Measurements from ENCODE around the gene C20orf96. TPM values are rescaled to one million over a fixed set of nuclear protein-coding genes. Genes with fewer than 3 reads are reported as not detected.

Gene C20orf96
- total and polyA plus RNA-seq, 4 donors: 0.70 to 2.6 (median 1.7) TPM

DNA sequence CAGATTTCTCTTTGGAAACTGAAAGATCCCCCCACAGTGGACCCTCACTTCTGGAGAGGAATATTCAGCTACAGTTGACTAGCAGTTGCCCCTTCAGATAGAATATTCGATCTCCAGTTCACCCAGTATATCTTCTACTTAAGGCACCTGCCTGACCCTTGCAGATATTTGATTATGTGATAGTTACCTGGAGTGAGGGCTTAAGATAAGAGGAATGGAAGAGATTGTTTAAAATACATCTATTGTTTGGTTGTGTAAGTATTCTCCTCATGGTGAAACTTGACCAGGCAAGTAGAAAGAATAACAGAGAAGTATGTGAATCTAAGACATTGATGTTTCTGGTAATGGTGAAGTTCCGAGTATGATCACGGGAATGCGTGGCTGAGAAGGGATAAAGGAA is 5.3 kb upstream of the C20orf96 start:
- Histone ChIP-seq H3K9ac (ENCODE audit: low read depth in 1 of 2, low read length in 2 of 2) (no peak overlapping the region), H3K36me3 (ENCODE audit: control insufficient read depth in 4 of 4, insufficient read depth in 3 of 4, low read depth in 1 of 4, low read length in 3 of 4) (no peaks in the 10 kb centered on the region), H3K9me3 (ENCODE audit: control insufficient read depth in 4 of 4, low read length in 3 of 4) (no peaks in the 10 kb centered on the region), H3K27me3 (ENCODE audit: control insufficient read depth in 4 of 4, insufficient read depth in 4 of 4, low read length in 3 of 4) (no peaks in the 10 kb centered on the region), H3K4me3 (ENCODE audit: low read depth in 1 of 3, low read length in 3 of 3) (no peak overlapping the region), H3K27ac (ENCODE audit: low read depth in 1 of 2, low read length in 2 of 2) (no peak overlapping the region), H3K4me1 (ENCODE audit: control insufficient read depth in 4 of 4, insufficient read depth in 4 of 4, low read length in 3 of 4) (peaks cover 0 to 38% (median 31%) of the 10 kb centered on the region in 4 donors)
- DNase-seq (ENCODE audit: low spot score): no peak
- WGBS: 92% methylated on average over 4 of the region's 4 CpGs
- no peak for TF ChIP-seq SP1 (IDR thresholded peaks at IDR 0.05)
- TF ChIP-seq RXRA (IDR thresholded peaks at IDR 0.05): no peak
- TF ChIP-seq, protein P1, sequence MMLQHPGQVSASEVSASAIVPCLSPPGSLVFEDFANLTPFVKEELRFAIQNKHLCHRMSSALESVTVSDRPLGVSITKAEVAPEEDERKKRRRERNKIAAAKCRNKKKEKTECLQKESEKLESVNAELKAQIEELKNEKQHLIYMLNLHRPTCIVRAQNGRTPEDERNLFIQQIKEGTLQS (IDR thresholded peaks at IDR 0.05): no peak
- TF ChIP-seq RAD21 (IDR thresholded peaks at IDR 0.05): no peak
- TF ChIP-seq, protein P2, sequence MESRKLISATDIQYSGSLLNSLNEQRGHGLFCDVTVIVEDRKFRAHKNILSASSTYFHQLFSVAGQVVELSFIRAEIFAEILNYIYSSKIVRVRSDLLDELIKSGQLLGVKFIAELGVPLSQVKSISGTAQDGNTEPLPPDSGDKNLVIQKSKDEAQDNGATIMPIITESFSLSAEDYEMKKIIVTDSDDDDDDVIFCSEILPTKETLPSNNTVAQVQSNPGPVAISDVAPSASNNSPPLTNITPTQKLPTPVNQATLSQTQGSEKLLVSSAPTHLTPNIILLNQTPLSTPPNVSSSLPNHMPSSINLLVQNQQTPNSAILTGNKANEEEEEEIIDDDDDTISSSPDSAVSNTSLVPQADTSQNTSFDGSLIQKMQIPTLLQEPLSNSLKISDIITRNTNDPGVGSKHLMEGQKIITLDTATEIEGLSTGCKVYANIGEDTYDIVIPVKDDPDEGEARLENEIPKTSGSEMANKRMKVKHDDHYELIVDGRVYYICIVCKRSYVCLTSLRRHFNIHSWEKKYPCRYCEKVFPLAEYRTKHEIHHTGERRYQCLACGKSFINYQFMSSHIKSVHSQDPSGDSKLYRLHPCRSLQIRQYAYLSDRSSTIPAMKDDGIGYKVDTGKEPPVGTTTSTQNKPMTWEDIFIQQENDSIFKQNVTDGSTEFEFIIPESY (IDR thresholded peaks at IDR 0.05): no peak

DNA sequence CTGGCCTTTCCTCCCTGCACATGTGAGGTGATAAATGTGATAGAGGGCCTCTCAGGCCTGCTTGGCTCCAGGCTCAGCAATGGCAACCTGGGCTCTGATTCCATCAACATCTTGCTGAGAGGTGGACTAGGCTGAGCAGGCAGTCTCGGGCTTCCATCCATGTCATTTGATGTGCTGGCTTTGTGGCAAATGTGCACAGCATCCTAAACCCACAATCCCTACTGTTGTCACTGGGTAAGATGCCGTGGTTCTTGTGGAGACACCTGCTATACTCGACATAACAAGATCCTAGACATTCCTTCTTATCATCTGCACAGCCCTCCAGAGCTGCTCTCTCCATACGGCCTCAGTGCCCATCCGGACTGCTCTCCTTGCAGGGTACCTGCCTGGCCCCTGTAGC is 4.1 kb upstream of the C20orf96 start:
- H3K27me3 ChIP-seq (ENCODE audit: control insufficient read depth in 4 of 4, insufficient read depth in 4 of 4, low read length in 3 of 4): no peaks in the 10 kb centered on the region
- WGBS: 93% methylated on average over 5 of the region's 5 CpGs
- no peaks in the 10 kb centered on the region for H3K9me3 ChIP-seq (ENCODE audit: control insufficient read depth in 4 of 4, low read length in 3 of 4)
- no peak for DNase-seq (ENCODE audit: low spot score)
- H3K4me3 ChIP-seq (ENCODE audit: low read depth in 1 of 3, low read length in 3 of 3): no peak overlapping the region
- no peak overlapping the region for H3K27ac ChIP-seq (ENCODE audit: low read depth in 1 of 2, low read length in 2 of 2)
- H3K9ac ChIP-seq (ENCODE audit: low read depth in 1 of 2, low read length in 2 of 2): no peak overlapping the region
- TF ChIP-seq RAD21 (IDR thresholded peaks at IDR 0.05) (no peak), HNF4A (conservative IDR thresholded peaks at IDR 0.05) (no peak), YY1 (IDR thresholded peaks at IDR 0.05) (no peak)
- TF ChIP-seq, protein P1 (IDR thresholded peaks at IDR 0.05): no peak
- TF ChIP-seq, protein P2 (IDR thresholded peaks at IDR 0.05): no peak
- no peaks in the 10 kb centered on the region for H3K36me3 ChIP-seq (ENCODE audit: control insufficient read depth in 4 of 4, insufficient read depth in 3 of 4, low read depth in 1 of 4, low read length in 3 of 4)
- peaks cover 0 to 36% (median 27%) of the 10 kb centered on the region in 4 donors for H3K4me1 ChIP-seq (ENCODE audit: control insufficient read depth in 4 of 4, insufficient read depth in 4 of 4, low read length in 3 of 4)

DNA sequence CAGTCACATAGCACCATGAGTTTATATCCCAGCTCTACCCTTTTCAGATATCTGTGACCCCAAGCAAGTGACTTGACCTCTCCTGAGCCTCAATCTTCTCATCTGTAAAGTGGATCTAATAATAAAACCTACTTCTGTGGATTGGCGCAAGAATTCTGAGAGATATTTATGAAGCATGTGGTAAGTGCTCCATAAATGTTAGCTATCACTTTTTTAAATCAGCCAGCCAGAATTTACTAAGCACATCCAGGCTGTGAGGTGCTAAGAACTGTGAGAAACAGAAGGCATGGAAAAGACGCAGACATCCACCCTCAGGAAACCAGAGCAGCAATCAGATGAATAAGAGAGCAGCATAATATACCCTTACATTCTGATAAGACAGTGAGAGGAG is 862 bp downstream of the C20orf96 start:
- no peaks in the 10 kb centered on the region for H3K27me3 ChIP-seq (ENCODE audit: control insufficient read depth in 4 of 4, insufficient read depth in 4 of 4, low read length in 3 of 4)
- H3K9me3 ChIP-seq (ENCODE audit: control insufficient read depth in 4 of 4, low read length in 3 of 4): no peaks in the 10 kb centered on the region
- peaks cover 0 to 19% (median 12%) of the 10 kb centered on the region in 4 donors for H3K4me1 ChIP-seq (ENCODE audit: control insufficient read depth in 4 of 4, insufficient read depth in 4 of 4, low read length in 3 of 4)
- 58% methylated on average over 2 of the region's 2 CpGs for WGBS
- H3K27ac ChIP-seq (ENCODE audit: low read depth in 1 of 2, low read length in 2 of 2): peak overlapping the region; percentile 42 to 55
- DNase-seq (ENCODE audit: low spot score): no peak
- peak overlapping the region; percentile 30 to 81 for H3K9ac ChIP-seq (ENCODE audit: low read depth in 1 of 2, low read length in 2 of 2)
- peak overlapping the region; percentile 78 to 84 (median 79) for H3K4me3 ChIP-seq (ENCODE audit: low read depth in 1 of 3, low read length in 3 of 3)
- H3K36me3 ChIP-seq (ENCODE audit: control insufficient read depth in 4 of 4, insufficient read depth in 3 of 4, low read depth in 1 of 4, low read length in 3 of 4): no peaks in the 10 kb centered on the region
- TF ChIP-seq, protein P3, sequence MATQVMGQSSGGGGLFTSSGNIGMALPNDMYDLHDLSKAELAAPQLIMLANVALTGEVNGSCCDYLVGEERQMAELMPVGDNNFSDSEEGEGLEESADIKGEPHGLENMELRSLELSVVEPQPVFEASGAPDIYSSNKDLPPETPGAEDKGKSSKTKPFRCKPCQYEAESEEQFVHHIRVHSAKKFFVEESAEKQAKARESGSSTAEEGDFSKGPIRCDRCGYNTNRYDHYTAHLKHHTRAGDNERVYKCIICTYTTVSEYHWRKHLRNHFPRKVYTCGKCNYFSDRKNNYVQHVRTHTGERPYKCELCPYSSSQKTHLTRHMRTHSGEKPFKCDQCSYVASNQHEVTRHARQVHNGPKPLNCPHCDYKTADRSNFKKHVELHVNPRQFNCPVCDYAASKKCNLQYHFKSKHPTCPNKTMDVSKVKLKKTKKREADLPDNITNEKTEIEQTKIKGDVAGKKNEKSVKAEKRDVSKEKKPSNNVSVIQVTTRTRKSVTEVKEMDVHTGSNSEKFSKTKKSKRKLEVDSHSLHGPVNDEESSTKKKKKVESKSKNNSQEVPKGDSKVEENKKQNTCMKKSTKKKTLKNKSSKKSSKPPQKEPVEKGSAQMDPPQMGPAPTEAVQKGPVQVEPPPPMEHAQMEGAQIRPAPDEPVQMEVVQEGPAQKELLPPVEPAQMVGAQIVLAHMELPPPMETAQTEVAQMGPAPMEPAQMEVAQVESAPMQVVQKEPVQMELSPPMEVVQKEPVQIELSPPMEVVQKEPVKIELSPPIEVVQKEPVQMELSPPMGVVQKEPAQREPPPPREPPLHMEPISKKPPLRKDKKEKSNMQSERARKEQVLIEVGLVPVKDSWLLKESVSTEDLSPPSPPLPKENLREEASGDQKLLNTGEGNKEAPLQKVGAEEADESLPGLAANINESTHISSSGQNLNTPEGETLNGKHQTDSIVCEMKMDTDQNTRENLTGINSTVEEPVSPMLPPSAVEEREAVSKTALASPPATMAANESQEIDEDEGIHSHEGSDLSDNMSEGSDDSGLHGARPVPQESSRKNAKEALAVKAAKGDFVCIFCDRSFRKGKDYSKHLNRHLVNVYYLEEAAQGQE (IDR thresholded peaks at IDR 0.05): no peak
- TF ChIP-seq NR2F2 (IDR thresholded peaks at IDR 0.05): no peak
- TF ChIP-seq JUND (IDR thresholded peaks at IDR 0.05): no peak
- no peak for TF ChIP-seq SP1 (IDR thresholded peaks at IDR 0.05)
- TF ChIP-seq, protein P4, sequence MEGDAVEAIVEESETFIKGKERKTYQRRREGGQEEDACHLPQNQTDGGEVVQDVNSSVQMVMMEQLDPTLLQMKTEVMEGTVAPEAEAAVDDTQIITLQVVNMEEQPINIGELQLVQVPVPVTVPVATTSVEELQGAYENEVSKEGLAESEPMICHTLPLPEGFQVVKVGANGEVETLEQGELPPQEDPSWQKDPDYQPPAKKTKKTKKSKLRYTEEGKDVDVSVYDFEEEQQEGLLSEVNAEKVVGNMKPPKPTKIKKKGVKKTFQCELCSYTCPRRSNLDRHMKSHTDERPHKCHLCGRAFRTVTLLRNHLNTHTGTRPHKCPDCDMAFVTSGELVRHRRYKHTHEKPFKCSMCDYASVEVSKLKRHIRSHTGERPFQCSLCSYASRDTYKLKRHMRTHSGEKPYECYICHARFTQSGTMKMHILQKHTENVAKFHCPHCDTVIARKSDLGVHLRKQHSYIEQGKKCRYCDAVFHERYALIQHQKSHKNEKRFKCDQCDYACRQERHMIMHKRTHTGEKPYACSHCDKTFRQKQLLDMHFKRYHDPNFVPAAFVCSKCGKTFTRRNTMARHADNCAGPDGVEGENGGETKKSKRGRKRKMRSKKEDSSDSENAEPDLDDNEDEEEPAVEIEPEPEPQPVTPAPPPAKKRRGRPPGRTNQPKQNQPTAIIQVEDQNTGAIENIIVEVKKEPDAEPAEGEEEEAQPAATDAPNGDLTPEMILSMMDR (IDR thresholded peaks at IDR 0.05; ENCODE audit: low read depth, low read length, missing input control): no peak
- TF ChIP-seq FOXA1 (IDR thresholded peaks at IDR 0.05): no peak
- TF ChIP-seq EGR1 (IDR thresholded peaks at IDR 0.05; ENCODE audit: low read depth in 2 of 2): no peak
- TF ChIP-seq, protein P1 (IDR thresholded peaks at IDR 0.05): no peak
- TF ChIP-seq, protein P2 (IDR thresholded peaks at IDR 0.05): no peak
- no peak for TF ChIP-seq FOXA2 (IDR thresholded peaks at IDR 0.05)
- TF ChIP-seq HNF4G (IDR thresholded peaks at IDR 0.05): no peak
